ENCODE data around the gene HIP1R. TPM values are rescaled to one million over a fixed set of nuclear protein-coding genes. Genes with fewer than 3 reads are reported as not detected.

The HIP1R gene
- total and polyA plus RNA-seq, 2 of the 4 experiments (the other 2 are of a cell fraction): 13.8 to 18.5 TPM

DNA sequence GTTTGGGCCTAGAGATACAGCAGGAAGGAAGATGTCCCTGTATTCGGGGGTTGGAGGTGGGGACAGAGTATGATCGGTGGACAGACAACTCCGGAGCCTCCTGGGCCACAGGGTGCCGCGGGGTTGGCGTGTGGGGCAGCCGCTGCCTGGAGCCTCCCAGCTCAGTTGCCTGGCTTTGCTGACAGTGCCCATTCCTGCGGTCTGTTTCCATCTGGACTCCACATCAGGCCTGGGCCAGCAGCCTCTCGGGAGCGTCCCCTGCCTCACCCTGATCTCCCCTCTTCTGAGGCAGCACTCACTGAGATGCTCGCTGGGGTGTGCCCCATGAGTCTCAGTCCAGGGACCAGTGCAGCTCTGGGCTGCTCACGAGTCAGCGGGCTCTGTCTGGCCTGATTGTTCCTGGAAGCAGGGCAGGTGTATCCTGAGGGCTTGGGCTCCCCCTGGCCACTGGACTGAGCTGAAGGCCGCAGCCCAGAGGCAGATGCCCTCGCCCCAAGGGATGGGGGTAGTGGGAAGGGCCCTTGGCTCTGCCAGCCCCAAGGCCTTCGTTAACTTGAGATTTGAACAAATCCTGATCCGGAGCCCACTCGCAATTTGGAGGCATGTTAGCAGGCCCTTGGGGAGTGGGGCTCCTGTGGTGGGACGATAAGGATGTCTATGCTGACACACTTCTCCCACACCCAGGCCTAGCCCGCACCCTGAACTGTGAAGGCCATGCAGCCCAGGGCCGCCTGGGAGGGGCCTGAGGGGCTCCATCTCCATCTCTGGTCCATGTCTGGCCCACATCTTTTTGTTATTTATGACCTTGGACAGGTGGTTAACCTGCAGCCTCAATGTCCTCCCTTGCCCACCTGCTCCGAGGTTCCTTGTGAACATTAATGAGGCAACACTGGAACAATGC lies 7.5 kb downstream of the HIP1R start:
- Histone ChIP-seq H3K9me1 (ENCODE audit: insufficient read depth, low read length) (peaks cover 25% of the 10 kb centered on the region), H4K91ac (ENCODE audit: insufficient read depth, low read depth, low read length) (peak overlapping the region; percentile 76), H3K14ac (replicated peaks; ENCODE audit: low read depth, low read length) (0 out of 2 replicates have a peak overlapping the region, but pooled peaks have one; percentile 70), H3K56ac (ENCODE audit: extremely low read depth, insufficient read depth, low read length) (no peak overlapping the region), H4K8ac (ENCODE audit: low read depth in 2 of 2, low read length in 2 of 2) (peak overlapping the region; percentile 42 to 64; a peak in 2 of 4 replicates), H2AFZ (replicated peaks; ENCODE audit: low read length, poor library complexity) (peak overlapping the region; percentile 16), H3K79me1 (ENCODE audit: low read depth in 1 of 2, low read length in 2 of 2) (peaks cover 9 to 39% of the 10 kb centered on the region in 2 experiments), H3K4me2 (ENCODE audit: low read depth, low read length) (no peak overlapping the region), H3K18ac (ENCODE audit: low read depth, low read length) (no peak overlapping the region), H3K36me3 (ENCODE audit: control insufficient read depth, insufficient read depth, low read length) (no peaks in the 10 kb centered on the region), H2AK5ac (ENCODE audit: low read depth, low read length) (peak overlapping the region; percentile 79; the same call in 1 of the 2 replicates), H3K4me1 (ENCODE audit: control insufficient read depth, insufficient read depth, low read length) (peaks cover 22% of the 10 kb centered on the region), H4K5ac (ENCODE audit: low read depth, low read length) (no peak overlapping the region), H2BK120ac (ENCODE audit: low read depth, low read length) (peak overlapping the region; percentile 87), H3K9me3 (ENCODE audit: control insufficient read depth, insufficient read depth, low read length) (no peaks in the 10 kb centered on the region), H2BK5ac (ENCODE audit: low read depth, low read length, poor library complexity, severe bottlenecking) (no peak overlapping the region), H2AK9ac (replicated peaks; ENCODE audit: low read depth, low read length, poor library complexity) (peak overlapping the region; percentile 2), H2BK20ac (ENCODE audit: low read depth, low read length) (peak overlapping the region; percentile 67; the same call in 1 of the 2 replicates), H3K23ac (ENCODE audit: low read depth, low read length) (0 out of 2 replicates have a peak overlapping the region, but pooled peaks have one; percentile 40), H3K4ac (ENCODE audit: low read depth, low read length) (peak overlapping the region; percentile 83), H4K20me1 (ENCODE audit: insufficient read depth, low read length) (peaks cover 12% of the 10 kb centered on the region; the same call in 1 of the 2 replicates), H2BK15ac (ENCODE audit: low read depth, low read length) (peak overlapping the region; percentile 74; the same call in 1 of the 3 replicates), H3K27me3 (ENCODE audit: control insufficient read depth, insufficient read depth, low read length) (no peaks in the 10 kb centered on the region), H3K27ac (ENCODE audit: insufficient read depth, low read length) (no peak overlapping the region), H3K9ac (ENCODE audit: low read depth, low read length) (no peak overlapping the region), H3K4me3 (ENCODE audit: insufficient read depth, low read depth, low read length) (no peak overlapping the region)
- intact Hi-C loops (cut with micrococcal nuclease): no loop called here
- 83% methylated on average over 9 of the region's 22 CpGs; no CpG with 5 or more reads in 1 of the 2 experiments for WGBS, 2 experiments (ENCODE audit: extremely low coverage in 2 of 2, insufficient read length in 1 of 2)
- in situ Hi-C loops (cut with MboI; ENCODE audit: low sequenced_read_pairs): no loop called here
- ATAC-seq (ENCODE audit: low read depth) (no peak), DNase-seq (no peak)
- ChIA-PET CTCF (no interaction called here), POLR2A (ENCODE audit: unreplicated experiment) (no interaction called here)
- dilution Hi-C loops (cut with HindIII; ENCODE audit: low sequenced_read_pairs, unreplicated experiment): no loop called here
- no peak for TF ChIP-seq CHD1 (IDR thresholded peaks at IDR 0.05; ENCODE audit: low read depth, low read length)
- TF ChIP-seq SMC3 (IDR thresholded peaks at IDR 0.05; ENCODE audit: low read depth, low read length): no peak
- TF ChIP-seq FOS (IDR thresholded peaks at IDR 0.05; ENCODE audit: low read depth, low read length): no peak
- TF ChIP-seq, protein P1, sequence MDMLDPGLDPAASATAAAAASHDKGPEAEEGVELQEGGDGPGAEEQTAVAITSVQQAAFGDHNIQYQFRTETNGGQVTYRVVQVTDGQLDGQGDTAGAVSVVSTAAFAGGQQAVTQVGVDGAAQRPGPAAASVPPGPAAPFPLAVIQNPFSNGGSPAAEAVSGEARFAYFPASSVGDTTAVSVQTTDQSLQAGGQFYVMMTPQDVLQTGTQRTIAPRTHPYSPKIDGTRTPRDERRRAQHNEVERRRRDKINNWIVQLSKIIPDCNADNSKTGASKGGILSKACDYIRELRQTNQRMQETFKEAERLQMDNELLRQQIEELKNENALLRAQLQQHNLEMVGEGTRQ (IDR thresholded peaks at IDR 0.05; ENCODE audit: low read depth, low read length): no peak
- TF ChIP-seq NFE2L2 (IDR thresholded peaks at IDR 0.05; ENCODE audit: low read depth, low read length): no peak
- TF ChIP-seq RFX5 (IDR thresholded peaks at IDR 0.05; ENCODE audit: low read depth, low read length): no peak
- TF ChIP-seq, protein P2, sequence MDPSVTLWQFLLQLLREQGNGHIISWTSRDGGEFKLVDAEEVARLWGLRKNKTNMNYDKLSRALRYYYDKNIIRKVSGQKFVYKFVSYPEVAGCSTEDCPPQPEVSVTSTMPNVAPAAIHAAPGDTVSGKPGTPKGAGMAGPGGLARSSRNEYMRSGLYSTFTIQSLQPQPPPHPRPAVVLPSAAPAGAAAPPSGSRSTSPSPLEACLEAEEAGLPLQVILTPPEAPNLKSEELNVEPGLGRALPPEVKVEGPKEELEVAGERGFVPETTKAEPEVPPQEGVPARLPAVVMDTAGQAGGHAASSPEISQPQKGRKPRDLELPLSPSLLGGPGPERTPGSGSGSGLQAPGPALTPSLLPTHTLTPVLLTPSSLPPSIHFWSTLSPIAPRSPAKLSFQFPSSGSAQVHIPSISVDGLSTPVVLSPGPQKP (IDR thresholded peaks at IDR 0.05; ENCODE audit: borderline replicate concordance, low read depth, low read length): no peak
- TF ChIP-seq CEBPB (IDR thresholded peaks at IDR 0.05; ENCODE audit: low read depth, low read length): no peak
- TF ChIP-seq, protein P3, sequence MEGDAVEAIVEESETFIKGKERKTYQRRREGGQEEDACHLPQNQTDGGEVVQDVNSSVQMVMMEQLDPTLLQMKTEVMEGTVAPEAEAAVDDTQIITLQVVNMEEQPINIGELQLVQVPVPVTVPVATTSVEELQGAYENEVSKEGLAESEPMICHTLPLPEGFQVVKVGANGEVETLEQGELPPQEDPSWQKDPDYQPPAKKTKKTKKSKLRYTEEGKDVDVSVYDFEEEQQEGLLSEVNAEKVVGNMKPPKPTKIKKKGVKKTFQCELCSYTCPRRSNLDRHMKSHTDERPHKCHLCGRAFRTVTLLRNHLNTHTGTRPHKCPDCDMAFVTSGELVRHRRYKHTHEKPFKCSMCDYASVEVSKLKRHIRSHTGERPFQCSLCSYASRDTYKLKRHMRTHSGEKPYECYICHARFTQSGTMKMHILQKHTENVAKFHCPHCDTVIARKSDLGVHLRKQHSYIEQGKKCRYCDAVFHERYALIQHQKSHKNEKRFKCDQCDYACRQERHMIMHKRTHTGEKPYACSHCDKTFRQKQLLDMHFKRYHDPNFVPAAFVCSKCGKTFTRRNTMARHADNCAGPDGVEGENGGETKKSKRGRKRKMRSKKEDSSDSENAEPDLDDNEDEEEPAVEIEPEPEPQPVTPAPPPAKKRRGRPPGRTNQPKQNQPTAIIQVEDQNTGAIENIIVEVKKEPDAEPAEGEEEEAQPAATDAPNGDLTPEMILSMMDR (conservative IDR thresholded peaks at IDR 0.05; ENCODE audit: low read depth, low read length): no peak
- no peak for TF ChIP-seq POLR2A (IDR thresholded peaks at IDR 0.05; ENCODE audit: low read depth, low read length)
- no TSS peak for BruUV-seq (replicated peaks)

Measured in IMR-90 (cell line).